Measurements from ENCODE around the gene NOTCH2. TPM values are rescaled to one million over a fixed set of nuclear protein-coding genes. Genes with fewer than 3 reads are reported as not detected.

Gene NOTCH2
- total and polyA plus RNA-seq, 9 of the 15 experiments (the other 6 are each of a cell fraction or from before 2014, with no cell fraction given) = 0.04 to 1.2 (median 0.28) TPM; not detected in 1

GRCh38 chr1:119874186-119874585 is 195.3 kb downstream of the NOTCH2 start:
- ChIA-PET CTCF (ENCODE audit: low intra/inter-chr PET ratio) (no interaction called here), POLR2A (no interaction called here)
- H3K4me3 ChIP-seq = no peak overlapping the region
- ATAC-seq (peak; percentile 83), DNase-seq (ENCODE audit: extremely low read depth in 1 of 4, low spot score in 3 of 4) (peak in 2 of 4 experiments; percentile 59 to 81), FAIRE-seq (peak; percentile 95)
- H3K9me1 ChIP-seq (ENCODE audit: control insufficient read depth, insufficient read depth, low read length) = no peaks in the 10 kb centered on the region
- no peak overlapping the region; the same call in 2 of the 3 replicates for H3K27ac ChIP-seq (ENCODE audit: extremely low read depth, low read depth, low read length)
- peak overlapping the region; percentile 39; the same call in 1 of the 2 replicates for H3K4me2 ChIP-seq (ENCODE audit: insufficient read depth, low read length)
- peak overlapping the region in 1 of 2 experiments; percentile 31; a peak in 1 of 4 replicates for H3K9ac ChIP-seq (ENCODE audit: insufficient read depth in 1 of 2, low read depth in 2 of 2, low read length in 2 of 2)
- in situ Hi-C loops (cut with MboI) = no loop called here
- intact Hi-C loops (cut with micrococcal nuclease) = no loop called here
- peaks cover 4 to 20% of the 10 kb centered on the region in 2 experiments; a peak in 3 of 5 replicates for H3K4me1 ChIP-seq (replicated peaks in 1 of 2; ENCODE audit: control insufficient read depth in 2 of 2, insufficient read depth in 2 of 2, low read length in 2 of 2)
- H3K79me2 ChIP-seq (ENCODE audit: control insufficient read depth, insufficient read depth, low read length) = no peaks in the 10 kb centered on the region
- H2AFZ ChIP-seq (ENCODE audit: low read depth, low read length) = no peak overlapping the region
- no TSS peak for BruUV-seq (replicated peaks)
- no peaks in the 10 kb centered on the region for H3K27me3 ChIP-seq (ENCODE audit: control insufficient read depth in 2 of 2, insufficient read depth in 2 of 2, low read length in 2 of 2)
- WGBS (ENCODE audit: insufficient coverage, low coverage, missing lambda C conversion rate) = 0% methylated on average over 2 of the region's 2 CpGs
- no peaks in the 10 kb centered on the region for H3K36me3 ChIP-seq (ENCODE audit: control insufficient read depth, insufficient read depth, low read length)
- no peaks in the 10 kb centered on the region for H4K20me1 ChIP-seq (replicated peaks; ENCODE audit: control insufficient read depth, insufficient read depth, low read length)
- no peaks in the 10 kb centered on the region for H3K9me3 ChIP-seq (replicated peaks; ENCODE audit: control insufficient read depth, insufficient read depth, low read depth, low read length)
- TF ChIP-seq ZNF75A (CRISPR knock-in tag; IDR thresholded peaks at IDR 0.05) (no peak), JUND (IDR thresholded peaks at IDR 0.05; ENCODE audit: borderline replicate concordance, low read depth, low read length) (0 out of 2 replicates have a peak, but pooled peaks have one; percentile 21), JUND (tag; IDR thresholded peaks at IDR 0.05; ENCODE audit: borderline replicate concordance, low read depth, low read length) (no peak; the same call in 1 of the 3 replicates), ZNF134 (CRISPR knock-in tag; conservative IDR thresholded peaks at IDR 0.05) (no peak), PBX2 (CRISPR knock-in tag; IDR thresholded peaks at IDR 0.05; ENCODE audit: low read depth) (no peak), PBX2 (tag; conservative IDR thresholded peaks at IDR 0.05; ENCODE audit: low read depth) (peak; percentile 52), TRIM24 (IDR thresholded peaks at IDR 0.05) (peak; percentile 32 to 65; a peak in 1 of 4 replicates), L3MBTL2 (IDR thresholded peaks at IDR 0.05) (peak; percentile 38; the same call in 1 of the 2 replicates), GATA2 (CRISPR knock-in tag; IDR thresholded peaks at IDR 0.05) (peak; percentile 50; the same call in 1 of the 2 replicates), RCOR1 (IDR thresholded peaks at IDR 0.05; ENCODE audit: borderline replicate concordance in 1 of 2, low read depth in 2 of 2, low read length in 2 of 2) (peak in 1 of 2 experiments; percentile 54; a peak in 1 of 4 replicates), PRDM10 (IDR thresholded peaks at IDR 0.05; ENCODE audit: partially characterized antibody) (peak; percentile 9), MCM5 (IDR thresholded peaks at IDR 0.05; ENCODE audit: low read depth) (no peak), TBL1XR1 (IDR thresholded peaks at IDR 0.05; ENCODE audit: low read length in 2 of 2) (peak; percentile 55 to 72; a peak in 1 of 4 replicates), GTF2F1 (IDR thresholded peaks at IDR 0.05; ENCODE audit: low read depth, low read length) (no peak), ZFP91 (CRISPR knock-in tag; IDR thresholded peaks at IDR 0.05) (no peak)

Measured in K562 (cell line).